ENCODE measurements around the gene LMX1A.

The LMX1A gene

DNA sequence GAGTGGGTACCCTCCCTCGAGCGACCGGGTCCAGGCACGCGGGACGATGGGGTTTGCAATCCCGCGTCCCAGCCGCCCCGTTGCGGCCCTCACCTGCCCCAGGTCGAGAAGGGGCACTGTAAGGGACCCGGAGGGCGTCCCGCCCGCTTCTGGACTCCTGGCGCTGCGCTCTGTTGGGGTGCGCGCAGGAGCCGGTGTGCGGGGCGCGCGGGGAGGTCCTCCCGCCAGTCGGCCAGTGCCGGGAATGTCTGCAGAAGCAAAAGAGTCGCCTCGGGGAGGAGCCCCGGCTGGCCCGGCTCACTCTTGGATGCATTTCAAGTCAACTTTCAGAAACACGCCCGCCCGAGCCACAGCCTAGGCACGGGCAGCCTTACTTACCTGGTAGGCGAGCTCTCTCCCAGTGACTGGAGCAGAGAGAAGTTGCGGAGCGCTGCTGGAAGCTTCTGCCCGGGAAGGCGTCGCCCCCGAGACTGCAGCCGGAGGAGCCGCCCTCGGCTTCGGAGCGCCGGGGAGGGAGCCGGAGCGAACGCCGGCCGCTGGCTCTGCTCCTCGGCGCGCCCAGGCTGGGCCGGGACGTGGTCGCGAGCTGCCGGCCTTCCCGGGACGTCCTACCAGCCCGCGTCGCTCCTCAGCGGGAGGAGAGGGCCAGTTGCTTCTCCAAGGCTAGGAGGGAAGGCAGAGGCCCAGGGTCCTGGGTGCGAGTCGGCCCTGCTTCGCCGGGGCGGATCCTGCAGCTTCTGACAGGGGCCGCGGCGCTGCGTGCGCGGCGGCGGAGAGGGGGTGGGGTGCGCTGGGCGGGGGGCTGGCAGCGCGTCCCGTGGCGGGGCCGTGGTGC is at the start of gene LMX1A:
TSS of gene LMX1A (minus strand) at position 739 of the 835 bp plus-strand sequence. CDS start 1,156 bp downstream, outside the sequence.
- no peak for DNase-seq (ENCODE audit: extremely low read depth in 1 of 2, low read depth in 1 of 2)

DNA sequence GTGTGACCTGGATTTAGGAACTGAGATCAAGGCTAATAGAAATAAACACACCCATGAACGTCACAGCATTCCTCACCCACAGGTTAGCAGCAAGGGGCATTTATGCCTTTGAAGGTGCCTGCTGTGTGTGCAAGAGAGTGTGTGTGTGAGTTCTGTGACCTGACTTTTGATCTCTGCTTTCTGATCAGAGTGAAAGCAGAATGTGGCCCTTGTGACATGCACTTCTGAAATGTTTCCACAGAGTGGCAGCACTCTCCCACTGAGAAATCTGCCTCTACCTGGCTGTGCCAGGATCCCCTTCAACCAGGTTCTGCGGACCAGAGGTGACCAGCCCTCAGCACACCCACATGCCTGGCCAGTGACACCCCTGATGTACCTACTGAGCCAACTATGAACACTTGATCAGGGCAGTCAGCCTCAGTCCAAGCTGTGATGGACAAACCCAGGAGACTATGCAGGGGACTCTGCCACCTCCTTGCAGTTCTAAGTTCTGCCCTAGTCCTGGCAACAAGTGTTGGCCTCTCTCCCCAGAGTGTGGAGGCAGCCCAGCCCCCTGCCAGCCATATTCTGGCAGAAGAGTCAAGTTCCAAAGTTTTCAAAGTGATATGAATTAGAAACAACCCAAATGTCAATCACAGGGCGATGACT is 47.4 kb upstream of the LMX1A start:
- DNase-seq (ENCODE audit: extremely low read depth in 1 of 2, low read depth in 1 of 2): no peak

DNA sequence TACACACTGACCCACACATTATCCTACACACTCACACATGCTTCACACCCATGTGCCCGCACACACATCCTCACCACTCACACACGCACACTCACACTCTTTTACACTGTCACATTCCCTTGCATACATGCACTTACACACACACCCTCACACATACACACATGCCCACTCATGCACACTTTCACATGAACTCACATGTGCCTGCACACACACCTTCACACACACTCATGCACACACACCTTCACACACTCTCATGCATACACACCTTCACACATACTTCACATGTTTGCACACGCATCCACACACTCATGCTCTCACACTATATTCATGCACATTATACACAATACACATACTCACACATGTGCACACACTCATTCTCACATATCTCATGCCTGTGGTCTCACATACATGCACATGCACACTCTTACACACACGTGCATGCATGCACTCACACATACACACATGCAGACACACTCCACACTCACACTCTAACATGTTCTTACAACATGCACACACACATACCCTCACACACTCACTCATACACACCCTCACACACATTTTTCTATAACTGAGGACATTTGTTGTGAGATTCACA is 46.1 kb upstream of the LMX1A start:
- no peak for DNase-seq (ENCODE audit: extremely low read depth in 1 of 2, low read depth in 1 of 2)

DNA sequence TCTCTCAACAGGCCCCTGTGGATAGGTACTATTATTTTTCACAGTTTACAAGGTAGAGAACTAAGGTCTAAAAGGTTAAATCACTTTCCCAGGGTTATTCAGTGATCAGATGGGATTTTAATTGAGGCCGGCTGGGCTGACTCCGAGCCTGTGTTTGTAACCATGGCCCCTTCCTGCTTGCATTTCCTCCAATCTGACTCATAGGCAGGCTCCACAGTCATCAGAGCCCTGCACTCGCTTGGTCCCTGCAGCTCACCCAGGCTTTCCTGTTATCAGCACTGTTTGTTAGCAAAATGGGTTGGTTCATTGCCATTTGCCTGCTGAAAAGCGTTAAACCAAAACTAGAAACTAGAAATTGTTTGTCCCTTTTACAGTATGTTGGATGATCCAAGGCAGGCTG is 41.4 kb upstream of the LMX1A start:
- DNase-seq (ENCODE audit: extremely low read depth in 1 of 2, low read depth in 1 of 2): no peak

DNA sequence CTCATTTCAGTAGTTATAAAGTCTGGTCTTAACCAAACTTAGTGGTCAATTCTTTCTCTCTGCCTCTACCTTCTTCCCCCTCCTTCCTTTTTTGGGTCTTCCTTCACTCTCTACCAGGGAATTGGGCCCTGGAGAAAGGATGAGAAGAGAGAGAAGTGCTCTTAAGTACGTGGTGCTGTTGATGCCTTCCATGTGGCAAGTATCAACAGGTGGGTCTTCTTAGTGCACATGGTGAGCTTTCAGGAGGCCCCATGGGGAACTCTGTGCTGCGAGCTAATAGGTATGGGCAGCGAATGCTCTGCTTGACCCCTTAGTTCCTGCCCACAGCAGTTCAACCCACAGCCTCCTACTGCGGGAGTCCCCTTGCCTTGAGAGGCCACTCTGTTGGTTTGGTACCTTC is 39.4 kb upstream of the LMX1A start:
- no peak for DNase-seq (ENCODE audit: extremely low read depth in 1 of 2, low read depth in 1 of 2)

- DNase-seq (ENCODE audit: extremely low read depth in 1 of 2, low read depth in 1 of 2): no peak
These were observed 39.0 kb upstream of the LMX1A start for GRCh38 chr1:165395478-165395877.

DNA sequence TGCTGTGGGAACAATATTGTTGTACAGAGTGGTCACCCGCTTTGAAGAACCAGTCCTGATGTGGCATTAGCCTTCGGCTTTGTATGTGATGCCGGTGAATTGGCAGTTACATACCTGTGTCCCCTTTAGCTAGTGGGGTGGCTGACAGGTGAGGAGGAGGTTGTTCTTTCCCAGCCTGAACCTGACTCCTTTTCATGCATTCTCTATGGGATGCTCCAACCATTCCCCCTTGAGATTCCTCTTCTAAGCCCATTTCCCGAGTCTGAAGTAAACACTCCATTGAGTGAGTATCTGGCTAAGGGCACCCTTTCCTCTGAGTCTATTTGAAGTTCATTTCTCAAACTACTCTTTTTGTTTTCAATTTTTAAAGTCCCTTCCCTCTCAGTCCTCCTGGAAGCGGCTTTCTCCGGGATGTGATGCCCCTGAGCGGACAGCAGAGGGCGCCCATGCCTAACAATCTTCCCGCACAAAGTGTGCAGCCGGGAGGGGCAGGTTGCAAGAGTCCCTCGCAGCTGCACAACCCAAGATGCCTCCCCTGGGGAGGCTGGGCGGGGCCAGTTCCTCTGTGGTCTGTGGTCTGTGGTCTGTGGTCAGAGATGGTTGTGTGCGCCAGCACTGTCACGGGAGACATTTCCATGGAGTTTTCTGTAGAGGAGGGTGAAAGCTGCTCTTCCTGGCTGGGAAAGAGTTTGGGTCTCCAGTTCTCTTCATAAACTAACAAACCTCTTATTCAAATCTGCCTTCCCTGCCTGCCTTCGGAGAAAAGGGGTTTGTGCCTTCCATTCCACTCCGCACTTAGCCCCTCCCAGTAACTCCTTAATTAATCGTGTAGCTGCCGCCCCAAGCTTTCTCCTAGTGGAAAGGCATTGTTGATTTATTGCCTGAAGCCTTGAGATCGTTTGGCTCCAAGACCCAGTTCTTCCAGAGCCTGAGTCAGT is 36.4 kb upstream of the LMX1A start:
- DNase-seq (ENCODE audit: extremely low read depth in 1 of 2, low read depth in 1 of 2): peak; percentile 77 to 80

- no peak for DNase-seq (ENCODE audit: extremely low read depth in 1 of 2, low read depth in 1 of 2)
These were observed 33.1 kb upstream of the LMX1A start for GRCh38 chr1:165389609-165390008.

DNA sequence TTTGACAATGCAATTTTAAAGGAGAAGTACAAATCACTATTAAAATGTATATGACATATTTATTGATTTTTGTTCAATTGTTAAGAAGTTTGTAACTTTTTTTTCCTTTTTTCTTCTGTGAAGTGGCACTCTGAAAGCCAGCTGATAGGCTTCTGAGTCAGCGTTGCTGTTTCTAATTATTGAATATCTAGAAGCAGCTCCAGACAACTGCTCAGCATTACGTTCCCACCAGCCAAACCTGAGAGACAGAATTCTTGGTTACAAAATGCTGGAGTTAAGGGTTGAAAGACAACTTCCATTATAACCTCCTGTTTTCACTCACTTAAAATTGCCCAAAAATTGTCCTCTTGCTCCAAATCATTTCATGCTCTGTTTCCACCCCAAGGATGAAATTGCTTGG is 31.4 kb upstream of the LMX1A start:
- DNase-seq (ENCODE audit: extremely low read depth in 1 of 2, low read depth in 1 of 2): no peak

- no peak for DNase-seq (ENCODE audit: extremely low read depth in 1 of 2, low read depth in 1 of 2)
These were observed 31.0 kb upstream of the LMX1A start for GRCh38 chr1:165387505-165387904.

GRCh38 chr1:165383599-165384405 is 27.3 kb upstream of the LMX1A start:
- no peak for DNase-seq (ENCODE audit: extremely low read depth in 1 of 2, low read depth in 1 of 2)

GRCh38 chr1:165383067-165383466 is 26.6 kb upstream of the LMX1A start:
- no peak for DNase-seq (ENCODE audit: extremely low read depth in 1 of 2, low read depth in 1 of 2)

- DNase-seq (ENCODE audit: extremely low read depth in 1 of 2, low read depth in 1 of 2): no peak
These were observed 25.4 kb upstream of the LMX1A start for GRCh38 chr1:165381745-165382505.

- no peak for DNase-seq (ENCODE audit: extremely low read depth in 1 of 2, low read depth in 1 of 2)
These were observed 20.3 kb upstream of the LMX1A start for GRCh38 chr1:165376811-165377311.

DNA sequence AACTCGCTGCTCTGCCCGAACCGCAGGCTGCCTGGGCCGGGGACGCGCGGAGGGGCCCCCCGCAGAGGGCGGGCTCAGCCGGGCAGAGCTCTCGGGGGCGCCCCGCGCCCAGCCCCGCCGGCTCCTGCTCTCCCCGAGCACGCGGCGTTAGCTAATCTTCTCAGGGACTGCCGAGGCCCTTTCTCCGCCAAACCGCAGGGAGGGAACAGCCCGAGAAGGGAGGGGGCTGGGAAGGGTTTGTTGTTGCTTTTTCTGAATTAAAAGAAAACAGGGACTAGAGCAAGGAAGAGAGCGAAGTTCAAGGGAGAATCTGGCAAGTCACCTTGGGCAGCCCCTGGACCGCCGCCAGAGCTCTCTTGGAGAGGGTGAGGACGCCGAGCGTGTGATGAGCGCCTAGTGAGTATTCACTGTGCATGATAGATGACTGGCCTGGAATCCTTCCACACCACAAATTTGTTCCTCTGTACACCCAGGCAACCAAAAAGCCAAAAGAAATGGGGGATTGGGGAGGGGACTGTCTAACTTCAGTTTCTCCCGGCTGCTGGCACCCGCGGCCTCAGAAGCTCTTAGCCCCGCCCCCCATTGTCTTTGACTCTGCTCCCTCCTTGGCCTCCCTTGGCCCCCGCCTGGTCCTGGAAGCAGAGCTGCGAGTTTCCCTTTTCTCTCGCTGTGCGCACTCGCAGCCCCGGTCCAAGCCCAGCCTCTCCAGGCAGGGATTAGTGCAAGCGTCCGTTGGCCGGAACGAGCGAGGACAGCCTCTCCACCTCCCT is 19.7 kb upstream of the LMX1A start:
- no peak for DNase-seq (ENCODE audit: extremely low read depth in 1 of 2, low read depth in 1 of 2)

GRCh38 chr1:165375623-165376022 is 19.1 kb upstream of the LMX1A start:
- DNase-seq (ENCODE audit: extremely low read depth in 1 of 2, low read depth in 1 of 2): no peak

- DNase-seq (ENCODE audit: extremely low read depth in 1 of 2, low read depth in 1 of 2): no peak
These were observed 15.2 kb upstream of the LMX1A start for GRCh38 chr1:165371588-165372225.

All from activated CD8-positive, alpha-beta memory T cell treated with anti-CD3 and anti-CD28 coated beads for 1 hour (primary cell).